Measurements from ENCODE around the gene CUTC. TPM values are rescaled to one million over a fixed set of nuclear protein-coding genes. Genes with fewer than 3 reads are reported as not detected.

The CUTC gene
- total and polyA plus RNA-seq, 10 donors: 25.2 to 50.5 (median 38.1) TPM

- H3K9me3 ChIP-seq: no peaks in the 10 kb centered on the region
- intact Hi-C loops (cut with DNase I; ENCODE audit: low total_unique reads): no loop called here
- H3K4me1 ChIP-seq: peaks cover 0 to 22% (median 0%) of the 10 kb centered on the region in 6 donors
- H3K27me3 ChIP-seq (replicated peaks in 1 of 7): no peaks in the 10 kb centered on the region
- peaks cover 0 to 95% (median 39%) of the 10 kb centered on the region in 6 donors for H3K36me3 ChIP-seq
- 79 to 94% (median 90%) methylated on average over 1 of the region's 1 CpG for WGBS, 5 donors
- TF ChIP-seq POLR2A (IDR thresholded peaks at IDR 0.05) (no peak), CTCF (IDR thresholded peaks at IDR 0.05 in 8 of 11, conservative IDR thresholded peaks at IDR 0.05 in 3 of 11) (no peak), POLR2AphosphoS5 (IDR thresholded peaks at IDR 0.05) (no peak)
- no peak for DNase-seq
- H3K4me3 ChIP-seq: no peak overlapping the region
- peak overlapping the region in 1 of 8 donors; percentile 4 for H3K27ac ChIP-seq
Measured at GRCh38 chr10:99708428-99709012, 23.5 kb upstream of the CUTC start.

- no peak for TF ChIP-seq POLR2A (IDR thresholded peaks at IDR 0.05)
- no peak for TF ChIP-seq POLR2AphosphoS5 (IDR thresholded peaks at IDR 0.05)
- TF ChIP-seq CTCF (IDR thresholded peaks at IDR 0.05 in 8 of 11, conservative IDR thresholded peaks at IDR 0.05 in 3 of 11): no peak
- intact Hi-C loops (cut with DNase I; ENCODE audit: low total_unique reads): loop anchor here (10.0 kb wide), 1 partner anchor 95 kb away; no protein-coding TSS in a partner anchor
Measured at GRCh38 chr10:99709480-99710229, 22.4 kb upstream of the CUTC start.

DNA sequence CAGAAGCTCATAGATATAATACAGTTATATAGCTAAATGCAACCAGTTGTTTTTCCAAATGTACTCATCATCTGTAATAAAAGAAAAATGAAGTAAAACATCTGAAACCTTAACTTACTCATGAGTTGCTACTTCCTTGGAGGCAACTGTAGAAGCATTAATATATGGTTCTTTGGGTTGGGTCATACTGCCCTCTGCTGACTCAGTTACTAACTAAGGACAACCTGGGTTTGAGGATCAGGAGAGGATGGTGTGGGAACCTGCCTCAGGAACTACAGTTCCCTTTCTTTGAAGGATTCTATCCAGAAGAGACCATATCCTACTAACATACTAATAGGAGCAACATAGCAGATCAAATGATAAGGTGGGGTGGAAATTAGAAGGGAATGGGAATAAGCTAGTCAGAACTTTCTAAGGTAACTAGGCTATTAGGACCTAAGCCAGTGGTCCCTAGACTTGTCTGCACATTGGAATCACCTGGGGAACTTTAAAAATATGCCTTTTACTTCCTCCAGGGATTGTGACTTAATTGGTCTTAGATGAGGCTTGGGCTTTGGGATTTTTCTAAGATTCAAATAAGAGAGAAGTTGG, 20.8 kb upstream of the CUTC start:
- no peak overlapping the region for H3K4me3 ChIP-seq
- H3K27ac ChIP-seq: peak overlapping the region in 4 of 8 donors; percentile 15 to 67 (median 64)
- H3K4me1 ChIP-seq: peaks cover 0 to 32% (median 2%) of the 10 kb centered on the region in 6 donors
- no peaks in the 10 kb centered on the region for H3K27me3 ChIP-seq (replicated peaks in 1 of 7)
- intact Hi-C loops (cut with DNase I; ENCODE audit: low total_unique reads): loop anchor here (10.0 kb wide), 1 partner anchor 96 kb away; no protein-coding TSS in a partner anchor
- no peak for TF ChIP-seq POLR2A (IDR thresholded peaks at IDR 0.05)
- TF ChIP-seq CTCF (IDR thresholded peaks at IDR 0.05 in 8 of 11, conservative IDR thresholded peaks at IDR 0.05 in 3 of 11): peak in 9 of 11 experiments; percentile 38 to 64 (median 48)
- peaks cover 0 to 95% (median 40%) of the 10 kb centered on the region in 6 donors for H3K36me3 ChIP-seq
- no peak for DNase-seq
- H3K9me3 ChIP-seq: no peaks in the 10 kb centered on the region

More at GRCh38 chr10:99709480-99710229, 22.4 kb upstream of the CUTC start:
- Histone ChIP-seq H3K27ac (peak overlapping the region in 2 of 8 donors; percentile 8 to 16), H3K4me3 (no peak overlapping the region), H3K4me1 (peaks cover 0 to 32% (median 2%) of the 10 kb centered on the region in 6 donors), H3K27me3 (replicated peaks in 1 of 7) (no peaks in the 10 kb centered on the region), H3K36me3 (peaks cover 0 to 95% (median 36%) of the 10 kb centered on the region in 6 donors), H3K9me3 (no peaks in the 10 kb centered on the region)
- 37 to 83% (median 51%) methylated on average over 4 of the region's 4 CpGs for WGBS, 5 donors
- DNase-seq: no peak

Data from spleen (tissue), 11 donors.